Measurements from ENCODE around the gene GAL3ST3. TPM values are rescaled to one million over a fixed set of nuclear protein-coding genes. Genes with fewer than 3 reads are reported as not detected.

The GAL3ST3 gene
- total and polyA plus RNA-seq, 2 experiments from 2014 or later, result 15.6 to 63.4 TPM

DNA sequence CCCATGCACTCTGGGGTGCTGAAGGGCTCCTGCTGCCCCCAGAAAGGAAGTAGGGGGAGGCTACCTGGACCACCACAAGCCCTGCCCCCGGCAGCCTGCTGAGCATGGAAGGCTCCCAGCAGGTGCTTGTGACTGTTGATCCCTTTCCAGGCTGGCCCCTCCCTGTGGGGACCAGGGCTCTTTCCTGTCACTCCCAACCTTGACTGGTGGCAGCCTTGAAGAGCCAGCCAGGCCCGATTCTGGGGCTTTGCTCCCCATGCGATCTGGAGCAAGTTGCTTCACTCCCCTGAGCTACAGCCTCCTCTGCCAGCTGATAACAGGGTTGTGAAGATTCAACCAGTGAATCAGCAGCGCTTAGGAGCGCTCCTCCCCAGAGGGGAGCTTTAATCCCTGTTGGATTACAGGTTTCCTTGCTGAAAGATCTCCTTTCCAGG lies 41.7 kb downstream of the GAL3ST3 start (continued):
- TF ChIP-seq, protein P1, sequence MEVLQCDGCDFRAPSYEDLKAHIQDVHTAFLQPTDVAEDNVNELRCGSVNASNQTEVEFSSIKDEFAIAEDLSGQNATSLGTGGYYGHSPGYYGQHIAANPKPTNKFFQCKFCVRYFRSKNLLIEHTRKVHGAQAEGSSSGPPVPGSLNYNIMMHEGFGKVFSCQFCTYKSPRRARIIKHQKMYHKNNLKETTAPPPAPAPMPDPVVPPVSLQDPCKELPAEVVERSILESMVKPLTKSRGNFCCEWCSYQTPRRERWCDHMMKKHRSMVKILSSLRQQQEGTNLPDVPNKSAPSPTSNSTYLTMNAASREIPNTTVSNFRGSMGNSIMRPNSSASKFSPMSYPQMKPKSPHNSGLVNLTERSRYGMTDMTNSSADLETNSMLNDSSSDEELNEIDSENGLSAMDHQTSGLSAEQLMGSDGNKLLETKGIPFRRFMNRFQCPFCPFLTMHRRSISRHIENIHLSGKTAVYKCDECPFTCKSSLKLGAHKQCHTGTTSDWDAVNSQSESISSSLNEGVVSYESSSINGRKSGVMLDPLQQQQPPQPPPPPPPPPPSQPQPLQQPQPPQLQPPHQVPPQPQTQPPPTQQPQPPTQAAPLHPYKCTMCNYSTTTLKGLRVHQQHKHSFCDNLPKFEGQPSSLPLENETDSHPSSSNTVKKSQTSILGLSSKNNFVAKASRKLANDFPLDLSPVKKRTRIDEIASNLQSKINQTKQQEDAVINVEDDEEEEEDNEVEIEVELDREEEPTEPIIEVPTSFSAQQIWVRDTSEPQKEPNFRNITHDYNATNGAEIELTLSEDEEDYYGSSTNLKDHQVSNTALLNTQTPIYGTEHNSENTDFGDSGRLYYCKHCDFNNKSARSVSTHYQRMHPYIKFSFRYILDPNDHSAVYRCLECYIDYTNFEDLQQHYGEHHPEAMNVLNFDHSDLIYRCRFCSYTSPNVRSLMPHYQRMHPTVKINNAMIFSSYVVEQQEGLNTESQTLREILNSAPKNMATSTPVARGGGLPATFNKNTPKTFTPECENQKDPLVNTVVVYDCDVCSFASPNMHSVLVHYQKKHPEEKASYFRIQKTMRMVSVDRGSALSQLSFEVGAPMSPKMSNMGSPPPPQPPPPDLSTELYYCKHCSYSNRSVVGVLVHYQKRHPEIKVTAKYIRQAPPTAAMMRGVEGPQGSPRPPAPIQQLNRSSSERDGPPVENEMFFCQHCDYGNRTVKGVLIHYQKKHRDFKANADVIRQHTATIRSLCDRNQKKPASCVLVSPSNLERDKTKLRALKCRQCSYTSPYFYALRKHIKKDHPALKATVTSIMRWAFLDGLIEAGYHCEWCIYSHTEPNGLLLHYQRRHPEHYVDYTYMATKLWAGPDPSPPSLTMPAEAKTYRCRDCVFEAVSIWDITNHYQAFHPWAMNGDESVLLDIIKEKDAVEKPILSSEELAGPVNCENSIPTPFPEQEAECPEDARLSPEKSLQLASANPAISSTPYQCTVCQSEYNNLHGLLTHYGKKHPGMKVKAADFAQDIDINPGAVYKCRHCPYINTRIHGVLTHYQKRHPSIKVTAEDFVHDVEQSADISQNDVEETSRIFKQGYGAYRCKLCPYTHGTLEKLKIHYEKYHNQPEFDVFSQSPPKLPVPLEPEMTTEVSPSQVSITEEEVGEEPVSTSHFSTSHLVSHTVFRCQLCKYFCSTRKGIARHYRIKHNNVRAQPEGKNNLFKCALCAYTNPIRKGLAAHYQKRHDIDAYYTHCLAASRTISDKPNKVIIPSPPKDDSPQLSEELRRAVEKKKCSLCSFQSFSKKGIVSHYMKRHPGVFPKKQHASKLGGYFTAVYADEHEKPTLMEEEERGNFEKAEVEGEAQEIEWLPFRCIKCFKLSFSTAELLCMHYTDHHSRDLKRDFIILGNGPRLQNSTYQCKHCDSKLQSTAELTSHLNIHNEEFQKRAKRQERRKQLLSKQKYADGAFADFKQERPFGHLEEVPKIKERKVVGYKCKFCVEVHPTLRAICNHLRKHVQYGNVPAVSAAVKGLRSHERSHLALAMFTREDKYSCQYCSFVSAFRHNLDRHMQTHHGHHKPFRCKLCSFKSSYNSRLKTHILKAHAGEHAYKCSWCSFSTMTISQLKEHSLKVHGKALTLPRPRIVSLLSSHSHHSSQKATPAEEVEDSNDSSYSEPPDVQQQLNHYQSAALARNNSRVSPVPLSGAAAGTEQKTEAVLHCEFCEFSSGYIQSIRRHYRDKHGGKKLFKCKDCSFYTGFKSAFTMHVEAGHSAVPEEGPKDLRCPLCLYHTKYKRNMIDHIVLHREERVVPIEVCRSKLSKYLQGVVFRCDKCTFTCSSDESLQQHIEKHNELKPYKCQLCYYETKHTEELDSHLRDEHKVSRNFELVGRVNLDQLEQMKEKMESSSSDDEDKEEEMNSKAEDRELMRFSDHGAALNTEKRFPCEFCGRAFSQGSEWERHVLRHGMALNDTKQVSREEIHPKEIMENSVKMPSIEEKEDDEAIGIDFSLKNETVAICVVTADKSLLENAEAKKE (CRISPR knock-in tag; IDR thresholded peaks at IDR 0.05), result no peak
- TF ChIP-seq, protein P2, sequence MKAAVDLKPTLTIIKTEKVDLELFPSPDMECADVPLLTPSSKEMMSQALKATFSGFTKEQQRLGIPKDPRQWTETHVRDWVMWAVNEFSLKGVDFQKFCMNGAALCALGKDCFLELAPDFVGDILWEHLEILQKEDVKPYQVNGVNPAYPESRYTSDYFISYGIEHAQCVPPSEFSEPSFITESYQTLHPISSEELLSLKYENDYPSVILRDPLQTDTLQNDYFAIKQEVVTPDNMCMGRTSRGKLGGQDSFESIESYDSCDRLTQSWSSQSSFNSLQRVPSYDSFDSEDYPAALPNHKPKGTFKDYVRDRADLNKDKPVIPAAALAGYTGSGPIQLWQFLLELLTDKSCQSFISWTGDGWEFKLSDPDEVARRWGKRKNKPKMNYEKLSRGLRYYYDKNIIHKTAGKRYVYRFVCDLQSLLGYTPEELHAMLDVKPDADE (IDR thresholded peaks at IDR 0.05), result no peak
- no peak for TF ChIP-seq EZH2 (IDR thresholded peaks at IDR 0.05; ENCODE audit: low read depth, unreplicated experiment)
- TF ChIP-seq, protein P3, sequence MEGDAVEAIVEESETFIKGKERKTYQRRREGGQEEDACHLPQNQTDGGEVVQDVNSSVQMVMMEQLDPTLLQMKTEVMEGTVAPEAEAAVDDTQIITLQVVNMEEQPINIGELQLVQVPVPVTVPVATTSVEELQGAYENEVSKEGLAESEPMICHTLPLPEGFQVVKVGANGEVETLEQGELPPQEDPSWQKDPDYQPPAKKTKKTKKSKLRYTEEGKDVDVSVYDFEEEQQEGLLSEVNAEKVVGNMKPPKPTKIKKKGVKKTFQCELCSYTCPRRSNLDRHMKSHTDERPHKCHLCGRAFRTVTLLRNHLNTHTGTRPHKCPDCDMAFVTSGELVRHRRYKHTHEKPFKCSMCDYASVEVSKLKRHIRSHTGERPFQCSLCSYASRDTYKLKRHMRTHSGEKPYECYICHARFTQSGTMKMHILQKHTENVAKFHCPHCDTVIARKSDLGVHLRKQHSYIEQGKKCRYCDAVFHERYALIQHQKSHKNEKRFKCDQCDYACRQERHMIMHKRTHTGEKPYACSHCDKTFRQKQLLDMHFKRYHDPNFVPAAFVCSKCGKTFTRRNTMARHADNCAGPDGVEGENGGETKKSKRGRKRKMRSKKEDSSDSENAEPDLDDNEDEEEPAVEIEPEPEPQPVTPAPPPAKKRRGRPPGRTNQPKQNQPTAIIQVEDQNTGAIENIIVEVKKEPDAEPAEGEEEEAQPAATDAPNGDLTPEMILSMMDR (conservative IDR thresholded peaks at IDR 0.05; ENCODE audit: low read depth in 2 of 2), result no peak
- no peak for TF ChIP-seq NANOG (IDR thresholded peaks at IDR 0.05; ENCODE audit: borderline replicate concordance)
- TF ChIP-seq ZNF331 (CRISPR knock-in tag; IDR thresholded peaks at IDR 0.05; ENCODE audit: low read depth), result no peak
- TF ChIP-seq ZNF114 (CRISPR knock-in tag; IDR thresholded peaks at IDR 0.05), result no peak
